Stimulated activated CD4-positive, alpha-beta T cell treated with anti-CD3 and anti-CD28 coated beads, Interleukin-12 subunit alpha, Interleukin-12 subunit beta, amount 100 ng/mL, for 4 hours (primary cell): ENCODE results near the gene RCN2.
"Not testable (repeated sequence)": the region's sequence is repeated elsewhere in the genome, so short reads cannot be mapped to it uniquely, and the experiment has no call there.

ENCODE experiments used
- DNase-seq: peaks from one replicate; pipeline ENCODE4 v3.0.0-alpha.2; 2020

The RCN2 gene

GRCh38 chr15:76931397-76932134 is at the start of gene RCN2:
Gene RCN2, plus strand, starts transcription at chr15:76931749. Its CDS starts 93 bp downstream, at chr15:76931842.
- DNase-seq = peak; percentile 90

GRCh38 chr15:76885212-76885611 is 46.3 kb upstream of the RCN2 start:
- no peak for DNase-seq

GRCh38 chr15:76887280-76888141 is 44.0 kb upstream of the RCN2 start:
- not testable (repeated sequence) for DNase-seq

- not testable (repeated sequence) for DNase-seq
Observed at GRCh38 chr15:76892836-76893235, 38.7 kb upstream of the RCN2 start.

DNA sequence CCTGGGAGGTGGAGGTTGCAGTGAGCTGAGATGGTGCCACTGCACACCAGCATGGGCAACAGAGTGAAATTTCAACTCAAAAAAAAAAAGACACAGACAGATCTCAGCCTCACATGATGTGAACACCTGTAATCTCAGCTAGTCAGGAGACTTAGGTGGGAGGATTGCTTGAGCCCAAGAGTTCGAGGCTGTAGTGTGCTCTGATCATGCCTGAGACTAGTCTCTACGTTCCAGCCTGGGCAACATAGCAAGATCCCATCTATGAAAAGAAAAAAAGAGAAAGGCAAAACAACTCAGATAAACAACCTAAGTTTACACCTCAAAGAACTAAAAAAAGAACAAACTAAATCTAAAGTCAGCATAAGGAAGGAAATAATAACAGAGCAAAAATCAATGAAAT is 37.4 kb upstream of the RCN2 start:
- no peak for DNase-seq

DNA sequence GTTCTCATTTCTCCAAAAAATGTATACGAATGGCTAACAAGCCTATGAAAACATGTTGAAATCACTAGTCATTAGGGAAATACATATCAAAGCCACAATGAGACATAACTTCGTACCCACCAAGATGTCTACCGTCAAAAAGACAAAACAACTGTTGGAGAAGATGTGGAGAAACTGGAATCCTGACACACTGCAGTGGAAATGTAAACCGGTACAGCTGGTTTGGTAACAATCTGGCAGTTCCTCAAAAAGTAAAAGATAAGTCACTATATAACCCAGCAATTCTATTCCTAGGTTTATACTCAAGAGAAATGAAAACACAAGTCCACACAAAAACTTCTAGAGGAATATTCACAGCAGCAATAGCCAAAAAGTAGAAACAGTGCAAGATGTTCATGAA is 33.4 kb upstream of the RCN2 start:
- DNase-seq = no peak

DNA sequence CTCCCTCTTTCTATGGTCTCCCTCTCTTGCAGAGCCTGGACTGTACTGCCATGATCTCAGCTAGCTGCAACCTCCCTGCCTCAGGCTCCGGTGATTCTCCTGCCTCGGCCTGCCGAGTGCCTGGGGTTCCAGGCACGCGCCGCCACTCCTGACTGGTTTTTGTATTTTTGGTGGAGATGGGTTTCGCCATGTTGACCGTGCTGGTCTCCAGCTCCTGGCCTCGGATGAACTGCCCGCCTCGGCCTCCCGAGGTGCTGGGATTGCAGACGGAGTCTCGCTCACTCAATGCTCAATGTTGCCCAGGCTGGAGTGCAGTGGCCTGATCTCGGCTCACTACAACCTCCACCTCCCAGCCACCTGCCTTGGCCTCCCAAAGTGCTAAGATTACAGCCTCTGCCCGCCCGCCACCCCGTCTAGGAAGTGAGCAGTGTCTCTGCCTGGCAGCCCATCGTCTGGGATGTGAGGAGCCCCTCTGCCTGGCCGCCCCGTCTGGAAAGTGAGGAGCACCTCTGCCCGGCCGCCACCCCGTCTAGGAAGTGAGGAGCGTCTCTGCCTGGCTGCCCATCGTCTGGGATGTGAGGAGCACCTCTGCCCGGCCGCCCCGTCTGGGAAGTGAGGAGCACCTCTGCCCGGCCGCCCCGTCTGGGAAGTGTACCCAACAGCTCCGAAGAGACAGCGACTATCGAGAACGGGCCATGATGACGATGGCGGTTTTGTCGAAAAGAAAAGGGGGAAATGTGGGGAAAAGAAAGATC is 32.2 kb upstream of the RCN2 start:
- DNase-seq = not testable (repeated sequence)

DNA sequence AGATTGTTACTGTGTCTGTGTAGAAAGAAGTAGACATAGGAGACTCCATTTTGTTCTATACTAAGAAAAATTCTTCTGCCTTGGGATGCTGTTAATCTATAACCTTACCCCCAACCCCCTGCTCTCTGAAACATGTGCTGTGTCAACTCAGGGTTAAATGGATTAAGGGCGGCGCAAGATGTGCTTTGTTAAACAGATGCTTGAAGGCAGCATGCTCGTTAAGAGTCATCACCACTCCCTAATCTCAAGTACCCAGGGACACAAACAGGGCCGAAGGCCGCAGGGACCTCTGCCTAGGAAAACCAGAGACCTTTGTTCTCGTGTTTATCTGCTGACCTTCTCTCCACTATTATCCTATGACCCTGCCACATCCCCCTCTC is 31.6 kb upstream of the RCN2 start:
- DNase-seq = not testable (repeated sequence)

GRCh38 chr15:76901965-76902364 is 29.6 kb upstream of the RCN2 start:
- no peak for DNase-seq

DNA sequence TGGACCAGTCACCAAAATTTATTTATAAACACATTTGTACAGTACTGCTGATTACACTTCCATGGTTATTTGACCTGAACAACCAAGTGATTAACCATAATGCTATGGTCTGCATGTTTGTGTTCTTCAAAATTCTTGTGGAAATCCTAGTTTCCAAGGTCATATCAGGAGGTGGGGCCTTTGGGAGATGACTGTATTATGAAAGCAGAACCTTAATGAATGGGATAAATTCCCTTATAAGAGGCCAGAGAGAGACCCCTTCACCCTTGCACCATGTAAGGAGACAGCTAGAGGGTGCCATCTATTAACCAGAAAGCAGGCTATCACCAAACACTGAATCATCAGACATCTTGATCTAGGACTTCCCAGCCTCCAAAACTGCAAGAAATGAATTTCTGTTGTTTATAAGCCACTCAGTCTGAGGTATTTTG is 28.3 kb upstream of the RCN2 start:
- DNase-seq = no peak

DNA sequence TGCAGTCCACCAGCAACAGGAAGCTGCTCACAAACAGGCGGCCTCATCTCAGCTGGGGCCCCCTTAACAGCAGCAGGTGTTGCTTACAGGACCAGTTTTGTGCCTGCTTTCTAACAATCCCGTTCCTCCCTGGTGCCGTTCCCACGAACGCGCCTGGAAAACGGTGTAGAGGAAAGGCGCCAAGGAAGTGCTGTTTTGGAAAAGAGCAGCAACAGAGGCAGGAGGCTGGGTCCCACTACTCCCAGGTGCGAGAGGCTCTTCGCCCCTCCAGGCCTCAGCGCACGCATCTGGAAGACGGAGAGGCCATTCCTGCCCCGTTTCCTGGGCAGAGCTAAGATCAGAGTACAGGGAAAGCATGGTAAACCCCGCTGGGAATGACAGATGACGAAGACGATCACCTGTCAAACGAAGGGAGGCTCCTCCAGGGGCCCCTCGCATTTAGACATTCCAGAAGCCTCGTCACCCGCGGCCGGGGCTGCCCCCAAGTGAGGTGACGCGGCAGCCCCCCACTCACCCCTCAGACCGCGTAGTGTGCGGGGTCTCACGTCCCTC is 27.0 kb upstream of the RCN2 start:
- DNase-seq = peak; percentile 3

DNA sequence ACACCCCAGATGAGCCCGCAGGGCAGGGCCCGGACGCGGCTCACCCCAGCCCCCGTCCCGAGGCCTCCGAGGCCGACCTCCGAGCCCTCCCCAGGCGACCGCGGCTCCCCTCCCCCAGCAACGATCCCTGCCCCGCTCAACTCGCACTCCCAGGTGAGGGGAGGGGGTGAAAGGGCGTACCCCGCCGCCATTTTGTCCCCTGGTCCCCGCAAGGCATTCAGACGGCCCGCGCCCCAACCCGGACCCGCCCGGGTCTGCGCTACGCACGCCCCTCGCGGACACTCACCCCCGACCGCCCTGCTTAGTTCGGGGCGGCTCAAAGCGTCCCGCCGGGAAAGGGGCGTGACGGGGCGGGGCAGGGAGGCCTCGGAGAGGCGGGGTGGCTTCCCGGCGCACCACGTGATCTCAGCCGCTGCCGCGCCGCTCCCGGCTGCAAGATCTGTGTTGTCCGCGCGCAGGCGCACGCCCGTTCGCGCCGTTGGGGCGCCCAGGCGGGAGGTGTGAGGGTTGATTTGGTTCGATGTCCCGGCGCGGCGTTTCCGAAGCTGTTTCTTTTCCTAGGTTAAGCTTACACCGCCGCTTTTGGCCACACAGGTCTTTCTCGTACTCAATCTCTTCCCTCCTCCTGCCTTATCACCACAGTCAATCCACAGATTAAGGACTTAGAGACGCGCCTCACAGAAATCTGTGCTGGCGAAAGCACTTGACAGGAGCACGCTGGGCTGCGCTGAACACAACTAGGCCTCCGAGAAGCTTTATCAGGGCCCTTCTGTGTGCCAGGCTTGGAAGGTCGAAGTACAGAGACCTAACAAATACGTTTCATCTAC is 26.3 kb upstream of the RCN2 start, which contains the start of gene SCAPER:
Gene SCAPER, minus strand, starts transcription at position 328 of the 827 bp plus-strand sequence. CDS start 21,523 bp downstream, outside the sequence.
- DNase-seq = peak; percentile 93

DNA sequence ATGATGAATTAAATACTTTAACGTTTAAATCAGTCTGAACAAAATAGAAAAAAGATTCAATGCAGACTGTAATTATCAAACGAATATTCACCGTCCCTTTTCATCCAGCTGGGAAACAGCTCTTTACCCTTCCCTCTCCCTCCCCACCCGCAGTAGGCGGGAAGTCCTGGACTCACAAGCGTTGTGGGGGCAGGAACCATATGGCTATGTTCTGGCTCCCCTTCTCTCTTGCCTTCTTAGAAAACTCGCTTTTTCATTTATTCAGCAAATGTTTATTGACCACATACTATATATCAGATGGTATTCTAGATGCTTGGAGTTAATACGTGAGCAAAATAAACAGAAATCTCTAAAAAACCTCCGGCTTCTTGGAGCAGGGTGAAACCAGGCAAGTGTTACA is 25.7 kb upstream of the RCN2 start:
- no peak for DNase-seq

DNA sequence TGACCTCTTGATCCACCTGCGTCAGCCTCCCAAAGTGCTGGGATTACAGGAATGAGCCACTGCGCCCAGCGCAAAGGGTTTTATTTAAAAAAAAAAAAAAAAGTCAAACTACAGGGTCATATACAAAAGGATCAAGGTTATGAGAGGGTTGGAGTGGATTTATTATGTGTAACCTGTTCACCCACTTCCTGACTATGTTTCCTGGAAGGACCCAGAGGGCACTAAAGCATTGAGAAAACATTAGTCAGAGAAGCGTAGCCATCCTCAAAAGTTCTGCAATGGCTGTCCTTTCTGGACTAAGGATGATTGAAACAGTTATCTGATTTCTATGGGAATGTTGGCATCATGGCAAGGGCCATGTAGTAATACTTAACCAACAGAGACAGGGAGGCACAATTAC is 19.1 kb upstream of the RCN2 start:
- no peak for DNase-seq

GRCh38 chr15:76913737-76914136 is 17.8 kb upstream of the RCN2 start:
- DNase-seq = no peak

DNA sequence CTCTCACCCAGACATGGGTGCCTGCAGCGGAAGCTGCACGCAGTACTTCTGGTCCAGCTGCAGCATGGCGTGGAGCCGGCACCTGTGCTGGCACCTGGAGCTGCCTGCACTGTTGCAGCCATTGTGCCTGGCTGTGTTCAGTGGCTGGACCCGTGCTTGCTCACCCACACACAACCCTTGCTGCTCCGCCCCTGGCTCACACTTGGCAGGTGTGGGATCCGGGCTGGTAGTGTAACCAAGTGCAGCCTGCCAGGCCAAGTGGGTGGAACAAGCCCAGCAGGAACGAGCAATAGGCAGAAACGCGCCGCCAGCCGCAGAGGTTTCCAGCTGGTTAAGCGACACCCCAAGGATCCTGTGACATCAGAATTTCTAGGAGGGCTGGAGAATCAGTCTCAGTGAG is 15.2 kb upstream of the RCN2 start:
- DNase-seq = no peak

GRCh38 chr15:76928201-76928600 is 3.3 kb upstream of the RCN2 start:
- DNase-seq = no peak

DNA sequence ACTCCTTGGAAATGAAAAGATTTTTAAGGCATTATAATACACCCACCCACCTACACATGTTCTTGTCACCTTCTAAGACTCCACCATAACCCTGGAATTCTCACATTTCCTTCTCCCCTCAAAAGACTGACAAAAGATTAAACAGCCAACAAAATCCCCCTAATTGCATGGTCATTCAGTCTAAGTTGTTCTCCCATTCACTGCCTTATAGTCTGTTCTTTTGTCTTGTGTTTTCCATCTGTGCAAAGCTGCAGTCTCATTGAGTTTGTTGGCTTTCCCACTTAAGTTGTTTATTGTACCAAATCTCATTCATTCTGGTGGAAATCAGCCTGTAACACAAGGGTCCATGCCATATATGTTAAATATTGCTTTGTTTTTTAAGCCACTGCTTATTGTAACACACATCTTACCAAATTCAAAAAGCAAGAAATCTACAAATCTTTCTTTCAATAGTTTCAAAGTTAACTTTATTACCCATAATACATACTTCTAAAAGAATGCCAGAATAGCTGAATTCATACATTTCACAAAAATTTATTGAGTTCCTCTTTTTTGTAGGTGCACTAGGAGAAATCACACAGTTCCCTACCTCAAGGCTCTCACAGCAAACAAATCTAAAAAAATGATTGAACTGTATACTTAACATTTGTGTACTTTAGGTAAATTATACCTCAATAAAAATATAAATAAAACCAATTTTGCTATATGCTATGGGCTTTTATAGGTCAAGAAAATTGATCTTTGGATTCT is 2.4 kb upstream of the RCN2 start:
- DNase-seq = no peak

- DNase-seq = no peak
Observed at GRCh38 chr15:76930831-76931396, 635 bp upstream of the RCN2 start.

DNA sequence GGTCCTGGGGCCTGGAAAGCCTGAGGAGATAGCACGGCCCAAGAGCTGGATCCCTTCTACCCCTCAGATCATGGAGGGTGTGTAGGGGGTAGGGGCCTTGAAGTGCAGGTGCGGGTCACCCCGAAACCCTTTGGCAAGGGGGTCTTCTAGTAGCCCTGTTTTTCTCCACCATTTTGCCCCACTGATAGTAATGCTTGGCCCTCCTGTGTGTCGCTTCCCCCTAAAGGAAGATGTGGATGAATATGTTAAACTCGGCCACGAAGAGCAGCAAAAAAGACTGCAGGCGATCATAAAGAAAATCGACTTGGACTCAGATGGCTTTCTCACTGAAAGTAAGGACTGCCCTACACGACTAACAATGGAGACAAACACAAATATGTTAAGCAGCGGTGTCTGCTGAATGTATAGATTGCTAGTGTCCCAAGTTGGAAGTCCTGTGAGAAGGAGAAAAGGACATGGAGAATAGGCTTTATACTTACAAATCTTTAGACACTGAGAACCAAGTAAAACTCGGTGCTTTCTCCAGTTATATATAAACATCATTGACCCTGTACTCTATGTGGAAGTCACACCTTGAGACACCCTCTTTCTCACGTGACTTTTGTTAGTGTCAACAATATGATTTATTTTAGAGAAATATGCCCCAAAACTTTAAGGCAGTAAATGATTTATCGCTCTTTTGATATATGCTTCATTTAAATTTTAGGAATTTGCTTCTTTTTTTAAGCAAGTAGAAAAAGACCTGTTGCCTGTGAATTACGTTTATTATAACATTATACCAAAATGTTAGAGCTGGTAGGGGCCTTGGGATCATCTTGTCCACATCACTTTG is 802 bp downstream of the RCN2 start:
- DNase-seq = peak; percentile 2
